NCI-H128 (cell line): ENCODE data around the gene FSTL5.
"Not testable (repeated sequence)": the region's sequence is repeated elsewhere in the genome, so short reads cannot be mapped to it uniquely, and the experiment has no call there.

Source experiments
- DNase-seq: peaks from one replicate; lab custom pipeline; 2025; ENCODE audit not compliant: unreplicated experiment; lab: John Stamatoyannopoulos, UW

FSTL5 gene

DNA sequence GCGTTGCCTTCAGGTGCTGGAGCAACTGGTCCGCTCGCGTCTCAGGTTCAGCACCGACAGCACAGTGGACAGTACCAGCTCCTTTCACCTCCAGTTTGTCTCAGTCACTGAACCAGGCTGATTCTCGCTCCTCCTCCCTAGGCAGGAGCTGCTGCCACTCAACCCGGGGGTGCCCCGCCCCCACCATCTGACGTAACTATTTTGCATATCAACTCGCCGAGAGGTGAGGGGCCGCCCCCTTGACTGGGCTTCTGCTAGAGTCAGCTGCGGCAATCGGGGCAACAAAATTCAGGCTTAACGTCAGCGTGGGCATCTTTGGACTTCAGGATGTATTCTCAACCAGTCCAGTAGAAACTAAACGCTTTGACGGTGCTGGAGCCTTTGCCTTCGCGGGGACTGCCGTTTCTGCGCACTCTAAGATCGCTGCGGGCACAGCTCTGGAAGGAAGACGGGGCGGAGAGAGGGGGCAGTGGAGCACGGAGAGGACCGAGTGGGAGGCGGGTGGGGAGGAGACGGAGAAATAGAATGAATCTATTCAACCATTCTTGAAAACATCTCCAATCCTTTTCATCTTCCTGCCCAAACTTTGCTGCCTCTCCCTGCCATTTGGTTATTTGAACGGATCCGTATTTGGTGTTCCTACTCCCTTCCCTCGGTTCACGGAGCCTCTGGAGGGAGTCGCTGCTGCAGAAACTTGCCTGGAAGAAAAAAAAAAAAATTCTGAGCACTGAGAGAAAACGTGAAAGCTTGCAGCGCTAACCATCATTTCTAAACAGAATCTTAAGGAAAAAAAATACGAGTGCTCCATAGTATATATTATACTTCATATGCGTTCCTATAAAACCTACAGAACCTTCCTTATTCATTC, at the start of gene FSTL5:
TSS of gene FSTL5 (minus strand) at position 109 of the 868 bp plus-strand sequence. CDS start 52,604 bp downstream, outside the sequence.
- DNase-seq = no peak

DNA sequence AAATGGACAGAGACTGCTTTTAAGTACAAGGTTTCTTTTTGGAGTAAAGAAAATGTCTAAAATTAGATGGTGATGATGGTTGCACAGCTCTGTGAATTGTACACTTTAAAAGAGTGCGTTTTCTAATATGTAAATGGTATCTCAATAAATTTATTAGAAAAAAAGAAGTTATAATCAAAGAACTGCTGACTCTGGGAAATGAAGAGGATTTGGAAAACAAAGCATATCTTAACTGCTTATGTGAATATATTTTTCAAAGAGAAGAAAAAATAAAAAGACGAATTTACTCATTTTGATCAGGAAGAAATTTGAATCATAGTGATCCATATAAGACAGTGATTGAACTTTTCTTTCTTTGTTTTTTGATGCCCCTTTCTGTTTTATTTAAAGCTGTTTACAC, 45.9 kb upstream of the FSTL5 start:
- DNase-seq = no peak

DNA sequence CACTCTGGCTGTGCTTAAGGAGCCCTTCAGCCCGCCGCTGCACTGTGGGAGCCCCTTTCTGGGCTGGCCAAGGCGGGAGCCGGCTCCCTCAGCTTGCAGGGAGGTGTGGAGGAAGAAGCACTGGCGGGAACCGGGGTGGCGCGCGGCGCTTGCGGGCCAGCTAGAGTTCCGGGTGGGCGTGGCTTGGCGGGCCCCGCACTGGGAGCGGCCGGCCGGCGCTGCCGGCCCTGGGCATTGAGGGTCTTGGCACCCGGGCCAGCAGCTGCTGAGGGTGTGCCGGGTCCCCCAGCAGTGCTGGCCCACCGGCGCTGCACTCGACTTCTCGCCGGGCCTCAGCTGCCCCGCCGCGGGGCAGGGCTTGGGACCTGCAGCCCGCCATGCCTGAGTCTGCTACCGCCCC, 39.7 kb upstream of the FSTL5 start:
- DNase-seq = not testable (repeated sequence)

DNA sequence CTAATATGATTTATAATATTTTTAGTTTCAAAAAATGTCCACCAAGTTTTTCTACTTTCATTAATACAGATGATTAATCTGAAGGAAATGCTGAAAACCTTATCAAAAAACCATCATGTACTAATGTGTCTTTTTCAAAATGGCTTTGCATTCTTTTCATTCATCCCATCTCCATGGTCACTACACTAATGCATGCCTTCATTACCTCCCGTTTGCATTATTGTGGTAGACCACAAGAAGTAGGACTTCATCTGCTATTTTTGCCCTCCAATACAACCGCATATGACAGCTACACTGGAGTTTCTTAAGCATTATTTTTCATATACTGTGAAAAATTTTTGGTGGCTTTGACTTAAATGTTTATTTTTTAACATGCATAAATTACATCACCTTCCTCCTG, 37.9 kb upstream of the FSTL5 start:
- DNase-seq = no peak

DNA sequence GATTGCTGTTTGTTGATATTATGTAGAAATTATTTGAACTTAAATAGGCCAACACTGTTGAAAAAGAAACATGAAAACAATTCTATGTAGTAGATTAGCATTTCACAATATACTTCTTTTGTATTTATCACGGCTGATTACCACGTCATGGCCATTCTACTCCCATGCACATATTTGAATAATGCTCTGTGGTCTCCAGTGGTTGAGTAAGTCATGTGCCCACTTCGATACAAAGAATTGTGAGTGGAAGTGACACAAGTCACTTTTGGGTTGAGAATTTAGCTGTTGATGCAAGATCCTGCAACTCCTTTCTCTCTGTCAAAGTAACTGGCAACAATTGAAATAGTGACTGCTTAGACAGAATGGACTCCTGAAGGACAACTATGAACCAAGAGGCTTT, 6.7 kb upstream of the FSTL5 start:
- DNase-seq = no peak

DNA sequence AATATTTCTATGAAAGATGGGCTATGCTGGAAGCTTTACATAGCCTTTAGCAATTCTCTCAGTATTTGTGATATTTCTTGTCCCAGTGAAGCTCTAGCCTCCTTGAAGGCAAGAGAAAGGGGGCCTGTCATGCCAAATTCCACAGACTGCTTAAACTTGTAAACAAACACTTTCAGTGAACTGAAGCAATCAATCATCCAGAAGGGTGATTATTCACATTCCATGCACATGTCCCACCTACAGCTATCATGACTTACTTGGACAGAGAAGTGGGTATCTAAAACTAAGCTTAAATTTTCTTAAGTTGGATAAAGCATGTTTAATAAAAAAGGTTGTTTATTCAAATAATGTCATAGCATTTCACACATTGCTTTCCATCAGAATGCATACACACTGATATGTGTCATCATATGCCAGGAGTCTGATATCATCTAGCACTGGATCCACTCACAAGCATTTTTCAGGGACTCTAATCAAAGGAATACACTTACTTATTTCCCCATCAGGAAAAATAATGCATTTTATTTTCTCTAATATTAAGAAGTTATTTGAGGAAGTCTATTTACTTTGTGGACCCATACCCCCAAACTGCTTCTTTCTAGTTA, 1.2 kb upstream of the FSTL5 start:
- DNase-seq = no peak

DNA sequence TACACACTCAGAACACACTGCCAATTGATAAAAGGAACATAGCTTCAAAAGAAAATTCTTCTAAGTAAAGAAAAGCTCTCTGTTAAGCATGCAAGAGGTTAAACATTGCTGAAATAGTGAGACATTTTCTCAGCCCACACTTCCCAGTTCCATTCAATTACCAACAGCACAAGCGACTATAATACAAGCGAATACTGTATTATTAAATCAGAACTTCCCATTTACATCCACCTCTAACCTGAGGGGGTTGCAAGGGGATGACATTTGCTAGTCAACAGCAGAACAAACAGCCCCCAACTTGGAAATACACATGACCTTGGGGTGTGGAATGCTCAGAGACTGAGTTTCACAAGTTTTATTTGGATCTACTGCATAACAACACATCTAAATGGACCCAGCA, 1.1 kb downstream of the FSTL5 start:
- no peak for DNase-seq

- DNase-seq = no peak
Observed at GRCh38 chr4:162157241-162157640, 6.6 kb downstream of the FSTL5 start.

DNA sequence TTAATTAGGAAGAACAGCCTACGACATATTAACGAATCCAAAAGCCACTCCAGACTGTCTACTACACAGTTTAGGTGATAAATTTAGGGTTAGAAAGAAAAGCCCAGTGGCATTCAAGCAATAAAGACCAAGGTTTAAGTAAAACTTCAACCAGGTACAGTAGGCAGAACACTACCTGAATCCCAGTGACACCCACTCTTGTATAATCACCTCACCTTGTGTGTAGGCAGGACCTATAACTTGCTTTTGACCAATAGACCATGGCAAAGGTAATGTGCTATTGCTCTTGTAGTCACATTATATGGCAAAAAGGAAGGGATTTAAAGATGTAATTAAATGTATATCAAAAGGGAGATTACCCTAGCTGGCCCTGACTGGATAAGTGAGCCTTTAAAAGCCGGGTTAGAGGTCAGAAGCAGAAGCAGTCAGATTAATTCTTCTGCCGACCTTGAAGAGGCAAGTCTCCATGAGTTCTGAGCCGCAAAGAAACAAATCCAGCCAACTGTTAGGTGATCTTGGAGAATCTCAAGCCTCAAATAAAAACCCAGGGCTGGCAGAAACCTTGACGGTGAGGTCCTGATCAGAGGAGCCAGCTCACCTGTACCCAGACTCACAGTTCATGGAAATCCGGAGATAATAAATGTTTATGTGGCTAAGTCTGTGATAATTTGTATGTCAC, 8.8 kb downstream of the FSTL5 start:
- DNase-seq = no peak

DNA sequence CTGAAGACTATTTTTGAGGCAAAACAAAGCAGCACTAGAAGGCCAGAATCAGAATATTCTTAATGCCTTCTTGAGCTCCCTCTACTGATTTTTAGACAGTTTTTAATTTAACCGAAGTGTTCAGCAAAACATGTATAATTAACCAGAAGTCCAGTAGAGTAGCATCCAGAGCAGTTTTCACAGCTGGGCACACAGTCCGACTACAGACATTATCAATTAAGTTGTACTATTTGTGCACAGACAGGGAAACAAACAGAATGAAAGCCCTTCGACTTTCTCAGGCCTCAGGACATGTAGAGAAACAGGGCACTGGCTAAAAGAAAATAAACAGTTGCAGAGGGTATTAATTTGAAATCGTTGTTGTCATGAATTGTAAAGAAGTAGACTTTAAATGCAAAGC, 11.9 kb downstream of the FSTL5 start:
- DNase-seq = no peak

- no peak for DNase-seq
Observed at GRCh38 chr4:162151386-162151785, 12.4 kb downstream of the FSTL5 start.

DNA sequence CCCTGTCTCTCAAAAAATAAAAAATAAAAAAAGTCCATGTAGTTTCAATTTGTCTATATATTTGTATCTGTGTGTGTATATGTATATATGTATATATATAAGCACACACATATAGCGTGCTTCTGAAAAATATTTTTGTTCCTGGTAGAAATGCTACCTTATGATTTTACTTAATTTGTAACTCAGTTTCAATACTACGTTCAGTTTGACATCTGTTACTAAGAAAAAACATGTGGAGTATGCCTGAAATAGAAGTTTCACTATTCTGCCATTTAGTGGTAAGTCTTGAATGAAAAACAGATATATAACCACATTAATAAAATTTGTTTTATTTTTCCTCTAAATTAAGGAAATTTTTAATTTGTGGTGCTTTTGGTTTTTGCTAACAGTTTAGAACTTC, 14.2 kb downstream of the FSTL5 start:
- no peak for DNase-seq

GRCh38 chr4:162140051-162140683, 23.6 kb downstream of the FSTL5 start:
- DNase-seq = no peak

- no peak for DNase-seq
Observed at GRCh38 chr4:162139412-162139811, 24.4 kb downstream of the FSTL5 start.

DNA sequence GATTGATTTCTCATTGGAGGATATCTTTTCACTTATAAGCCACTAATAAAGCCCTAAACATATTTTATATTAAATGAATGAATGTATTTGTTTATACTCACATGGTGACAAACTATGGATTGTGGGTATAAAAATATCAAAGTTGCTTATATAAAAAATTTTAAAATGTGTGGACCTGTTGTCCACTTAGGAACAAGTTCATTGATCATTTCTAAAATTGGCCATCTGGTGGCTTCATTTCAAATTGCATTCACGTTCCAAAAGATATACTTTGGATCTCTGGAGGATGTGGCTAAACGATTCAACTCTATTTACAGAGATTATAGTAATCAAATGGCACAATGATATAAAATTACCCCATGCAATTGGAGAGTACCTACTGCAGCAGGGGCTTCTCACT, 32.5 kb downstream of the FSTL5 start:
- no peak for DNase-seq

- no peak for DNase-seq
Observed at GRCh38 chr4:162126729-162127128, 37.1 kb downstream of the FSTL5 start.

DNA sequence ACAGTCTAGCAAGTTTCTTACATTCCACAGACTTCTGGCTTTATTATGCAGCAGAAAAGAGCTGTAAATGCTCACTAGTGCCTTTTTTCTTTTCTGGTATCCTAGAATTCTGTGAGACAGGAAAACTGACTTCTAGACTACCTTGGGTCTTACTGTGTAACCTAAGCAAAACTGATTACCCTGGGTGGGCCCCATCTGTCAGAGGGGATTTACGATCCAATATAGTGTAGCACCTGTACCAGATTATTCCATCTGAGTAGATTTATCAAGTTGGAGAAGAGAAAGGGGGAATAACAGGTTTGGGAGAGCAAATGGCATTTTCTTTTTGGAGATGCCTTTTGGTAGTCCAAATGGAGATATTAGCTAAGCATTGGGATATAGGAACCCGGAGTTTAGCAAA, 46.7 kb downstream of the FSTL5 start:
- DNase-seq = no peak

DNA sequence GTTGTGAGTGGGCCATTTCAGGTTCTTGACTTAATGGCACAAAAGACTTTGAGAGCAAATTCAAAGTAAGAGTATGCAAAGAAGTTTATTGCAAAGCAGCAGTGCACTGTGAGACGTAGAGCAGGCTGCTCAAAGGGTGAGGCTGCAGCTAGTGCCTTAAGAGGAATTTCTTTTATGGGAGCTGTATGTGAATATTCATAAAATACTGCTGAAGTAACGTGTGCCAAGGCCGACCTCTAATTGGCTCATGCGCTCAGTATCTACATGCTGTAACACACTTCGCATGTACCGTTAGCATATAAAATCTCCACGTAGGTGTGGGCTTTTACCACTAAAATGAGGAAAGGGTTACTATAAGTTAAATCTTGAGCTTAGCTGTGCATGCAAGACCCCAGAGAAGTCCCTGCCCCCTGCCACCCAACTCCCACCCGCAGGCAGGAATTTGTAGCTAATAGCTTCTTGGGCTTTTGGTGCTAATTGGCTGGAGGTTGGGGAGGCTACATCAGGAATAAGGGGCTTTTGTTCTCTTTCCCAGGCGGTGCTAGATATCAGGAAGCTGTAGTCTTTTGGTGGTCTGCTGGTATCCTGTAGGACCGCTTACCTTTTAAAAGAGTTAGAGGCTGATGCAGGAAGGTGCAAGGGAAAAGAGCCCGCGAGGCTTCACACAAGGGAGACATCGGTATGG, 47.6 kb downstream of the FSTL5 start:
- DNase-seq = no peak

DNA sequence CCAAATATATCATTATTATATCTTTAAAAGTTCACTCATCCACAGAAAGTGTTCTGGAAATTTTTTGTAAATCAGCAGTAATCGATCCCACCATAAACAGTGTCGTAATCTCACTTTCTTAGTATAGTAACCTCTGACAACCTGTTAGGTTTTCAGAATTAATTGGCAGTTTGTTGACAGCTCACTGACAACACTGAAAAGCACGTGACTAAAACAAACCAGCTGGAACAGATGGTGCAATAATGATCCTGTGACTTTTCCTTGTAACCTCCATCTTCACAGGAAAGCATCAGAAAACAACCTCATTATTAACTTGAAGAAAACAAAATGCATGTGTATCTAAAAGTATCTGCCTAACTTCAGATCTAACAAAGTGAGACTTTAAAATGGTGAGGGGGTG, 48.5 kb downstream of the FSTL5 start:
- DNase-seq = no peak

- DNase-seq = no peak
Observed at GRCh38 chr4:162111078-162111477, 52.7 kb downstream of the FSTL5 start.
